ENCODE measurements around the gene HABP4. TPM values are rescaled to one million over a fixed set of nuclear protein-coding genes. Genes with fewer than 3 reads are reported as not detected.

Gene HABP4
- total RNA-seq, 1 experiment from 2014 or later = 15.2 TPM

DNA sequence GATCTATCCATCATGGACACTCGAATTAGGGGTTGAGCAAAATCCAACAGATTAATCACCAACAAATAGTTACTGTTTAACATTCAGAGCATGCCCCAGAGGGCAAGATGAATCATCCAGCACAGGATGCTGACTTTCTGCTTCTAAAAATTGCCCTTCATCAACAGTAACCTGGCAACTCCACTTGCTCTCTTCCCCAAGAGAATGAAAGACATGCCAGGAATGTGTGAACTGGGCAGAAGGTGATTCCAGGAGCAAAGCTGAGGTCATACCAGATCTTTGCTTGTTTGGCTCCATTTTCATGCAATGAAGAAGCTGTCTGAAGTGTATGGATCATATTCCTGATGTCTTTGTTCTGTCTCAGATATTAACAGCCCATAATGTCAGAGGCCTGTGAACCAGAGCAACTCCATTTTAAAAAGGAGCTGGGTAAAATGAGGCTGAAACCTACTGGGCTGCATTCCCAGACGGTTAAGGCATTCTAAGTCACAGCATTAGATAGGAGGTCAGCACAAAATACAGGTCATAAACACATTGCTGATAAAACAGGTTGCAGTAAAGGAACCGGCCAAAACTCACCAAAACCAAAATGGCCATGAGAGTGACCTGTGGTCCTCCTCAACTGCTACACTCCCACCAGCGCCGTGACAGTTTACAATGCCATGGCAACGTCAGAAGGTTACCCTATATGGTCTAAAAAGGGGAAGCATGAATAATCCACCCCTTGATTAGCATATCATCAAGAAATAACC lies 29.3 kb upstream of the HABP4 start:
- peak overlapping the region; percentile 92 for H3K27ac ChIP-seq
- H3K4me3 ChIP-seq = peak overlapping the region; percentile 90
- H3K27me3 ChIP-seq = no peaks in the 10 kb centered on the region
- no peaks in the 10 kb centered on the region for H3K9me3 ChIP-seq (replicated peaks)
- DNase-seq = peak; percentile 64 to 68
- peaks cover 3% of the 10 kb centered on the region; the same call in 1 of the 2 replicates for H3K36me3 ChIP-seq
- peaks cover 11% of the 10 kb centered on the region for H3K4me1 ChIP-seq

DNA sequence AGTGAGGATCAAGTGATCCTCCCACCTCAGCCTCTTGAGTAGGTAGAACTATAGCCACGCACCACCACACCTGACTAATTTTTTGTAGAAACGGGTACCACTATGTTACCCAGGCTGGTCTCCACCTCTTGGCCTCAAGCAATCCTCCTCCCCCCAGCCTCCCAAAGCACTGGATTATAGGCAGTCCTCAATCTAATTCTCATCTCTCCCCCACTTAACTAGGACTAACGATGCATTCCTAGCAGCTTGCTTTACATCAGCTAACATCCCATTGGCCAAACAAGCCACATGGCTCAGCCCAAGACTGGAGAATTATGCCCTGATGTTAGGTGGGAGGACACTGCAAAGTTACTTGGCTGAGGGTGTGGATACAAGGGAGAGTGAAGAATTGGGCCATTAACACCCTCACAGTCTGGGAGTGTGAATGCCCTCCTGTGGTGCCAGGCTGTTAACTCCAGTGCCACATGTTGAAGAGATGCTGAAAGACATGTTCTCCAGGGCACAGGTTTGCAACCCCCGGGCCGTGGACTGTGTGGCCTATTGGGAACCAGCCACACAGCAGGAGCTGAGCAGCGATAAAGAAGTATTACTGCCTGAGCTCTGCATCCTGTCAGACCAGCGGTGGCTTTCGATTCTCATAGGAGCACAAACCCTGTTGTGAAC lies 26.5 kb upstream of the HABP4 start:
- DNase-seq = no peak
- Histone ChIP-seq H3K27ac (no peak overlapping the region), H3K36me3 (no peaks in the 10 kb centered on the region)

GRCh38 chr9:96423985-96424336 lies 26.0 kb upstream of the HABP4 start:
- H3K4me1 ChIP-seq = peaks cover 11% of the 10 kb centered on the region
- no peaks in the 10 kb centered on the region for H3K36me3 ChIP-seq
- H3K4me3 ChIP-seq = no peak overlapping the region
- no peak overlapping the region for H3K27ac ChIP-seq
- H3K9me3 ChIP-seq (replicated peaks) = no peaks in the 10 kb centered on the region
- no peak for DNase-seq
- H3K27me3 ChIP-seq = no peaks in the 10 kb centered on the region

More for the DNA sequence above, 26.5 kb upstream of the HABP4 start:
- H3K27me3 ChIP-seq = no peaks in the 10 kb centered on the region
- H3K9me3 ChIP-seq (replicated peaks) = no peaks in the 10 kb centered on the region
- no peak overlapping the region for H3K4me3 ChIP-seq
- peaks cover 11% of the 10 kb centered on the region for H3K4me1 ChIP-seq

- H3K27me3 ChIP-seq = no peaks in the 10 kb centered on the region
- DNase-seq = no peak
- no peaks in the 10 kb centered on the region for H3K9me3 ChIP-seq (replicated peaks)
Observed at GRCh38 chr9:96425500-96426169, 24.3 kb upstream of the HABP4 start.

DNA sequence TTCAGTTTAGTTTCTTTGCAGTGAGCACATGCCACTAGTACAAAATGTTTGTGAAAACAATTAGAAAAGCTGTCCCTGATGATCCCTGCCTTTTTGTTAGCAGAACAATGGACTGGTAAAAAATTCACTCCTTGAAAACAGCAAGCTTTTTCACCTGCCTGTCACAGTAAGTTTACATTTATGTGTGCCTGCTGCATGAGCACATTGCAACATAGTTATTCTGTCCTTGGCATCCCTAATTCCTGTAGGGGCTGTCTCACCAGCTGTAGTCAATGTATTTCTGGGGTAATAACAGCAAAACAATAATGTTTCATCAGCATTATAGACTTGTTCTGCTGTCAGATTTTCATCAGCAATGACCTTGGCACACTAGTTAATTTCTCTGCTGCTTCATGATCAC lies 20.2 kb upstream of the HABP4 start:
- H3K4me1 ChIP-seq = no peaks in the 10 kb centered on the region
- DNase-seq = no peak
- no peak overlapping the region for H3K27ac ChIP-seq
- H3K4me3 ChIP-seq = no peak overlapping the region
- H3K36me3 ChIP-seq = no peaks in the 10 kb centered on the region
- no peaks in the 10 kb centered on the region for H3K27me3 ChIP-seq
- no peaks in the 10 kb centered on the region; the same call in 1 of the 2 replicates for H3K9me3 ChIP-seq (replicated peaks)

More at GRCh38 chr9:96425500-96426169, 24.3 kb upstream of the HABP4 start:
- Histone ChIP-seq H3K4me1 (peaks cover 7% of the 10 kb centered on the region), H3K36me3 (no peaks in the 10 kb centered on the region), H3K27ac (no peak overlapping the region), H3K4me3 (no peak overlapping the region)

DNA sequence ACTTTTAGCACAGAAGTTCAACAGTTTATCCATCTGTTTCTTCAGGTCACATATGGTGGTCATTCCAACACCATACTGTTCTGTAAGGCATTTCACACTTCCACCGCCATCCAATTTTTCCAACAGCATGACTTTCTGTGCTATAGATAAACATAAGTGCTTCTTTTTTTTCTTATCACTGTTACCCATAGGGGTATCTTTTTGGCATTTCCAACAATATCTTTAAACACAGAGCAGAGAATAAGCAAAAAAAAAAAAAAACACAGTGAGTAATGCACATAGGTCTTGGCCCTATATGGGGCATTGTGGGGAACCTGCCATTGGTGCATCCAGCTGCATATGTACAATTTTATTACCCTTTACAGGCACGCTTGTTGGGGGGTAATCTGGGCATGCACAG lies 19.6 kb upstream of the HABP4 start:
- Histone ChIP-seq H3K4me1 (no peaks in the 10 kb centered on the region), H3K4me3 (no peak overlapping the region), H3K27me3 (no peaks in the 10 kb centered on the region), H3K36me3 (no peaks in the 10 kb centered on the region), H3K9me3 (replicated peaks) (no peaks in the 10 kb centered on the region; the same call in 1 of the 2 replicates), H3K27ac (no peak overlapping the region)
- no peak for DNase-seq

DNA sequence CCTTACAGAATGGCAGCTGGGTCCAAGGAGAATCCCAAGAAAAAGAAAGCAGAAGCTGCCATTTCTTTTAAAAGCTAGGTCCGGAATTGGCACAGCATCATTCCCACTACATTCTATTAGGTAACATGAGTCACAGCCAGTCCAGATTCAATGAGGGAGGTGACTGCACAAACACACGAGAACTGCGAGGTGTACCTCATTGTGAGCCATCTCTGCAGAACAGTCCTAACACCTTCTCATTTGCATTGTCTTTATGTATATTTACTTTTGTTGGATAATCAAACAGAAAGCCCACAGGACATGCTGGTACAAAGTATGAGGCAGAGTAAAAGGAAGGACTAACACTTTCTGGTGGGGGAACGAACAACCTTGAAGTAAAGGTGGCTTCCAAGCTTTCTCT lies 14.6 kb upstream of the HABP4 start:
- Histone ChIP-seq H3K27ac (no peak overlapping the region), H3K4me3 (no peak overlapping the region), H3K27me3 (no peaks in the 10 kb centered on the region), H3K36me3 (no peaks in the 10 kb centered on the region), H3K9me3 (replicated peaks) (no peaks in the 10 kb centered on the region; the same call in 1 of the 2 replicates), H3K4me1 (no peaks in the 10 kb centered on the region)
- DNase-seq = no peak

DNA sequence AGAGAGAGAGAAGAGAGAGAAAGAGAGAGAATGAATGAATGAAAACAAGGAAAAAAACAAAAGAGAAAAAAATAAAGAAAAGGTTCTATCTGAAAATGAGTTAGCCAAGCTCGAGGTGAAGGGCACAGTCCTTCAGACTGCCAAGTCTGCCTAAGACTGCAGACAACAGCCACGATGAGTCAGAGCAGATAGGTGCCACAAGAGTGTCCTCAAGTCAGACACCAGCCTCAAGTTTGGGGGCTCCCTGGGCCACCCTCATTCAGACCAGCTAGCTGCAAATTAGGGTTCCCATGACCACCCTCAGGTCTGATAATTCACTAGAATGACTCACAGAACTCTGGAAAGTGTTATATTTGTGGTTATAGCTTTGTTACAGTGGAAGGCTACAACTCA lies 13.9 kb upstream of the HABP4 start:
- no peak overlapping the region for H3K27ac ChIP-seq
- DNase-seq = no peak
- no peaks in the 10 kb centered on the region for H3K36me3 ChIP-seq
- no peaks in the 10 kb centered on the region; the same call in 1 of the 2 replicates for H3K9me3 ChIP-seq (replicated peaks)
- H3K4me1 ChIP-seq = no peaks in the 10 kb centered on the region
- H3K27me3 ChIP-seq = no peaks in the 10 kb centered on the region
- H3K4me3 ChIP-seq = no peak overlapping the region

GRCh38 chr9:96436456-96437126 lies 13.4 kb upstream of the HABP4 start:
- Histone ChIP-seq H3K27ac (no peak overlapping the region), H3K4me3 (no peak overlapping the region), H3K36me3 (no peaks in the 10 kb centered on the region), H3K4me1 (no peaks in the 10 kb centered on the region), H3K9me3 (replicated peaks) (no peaks in the 10 kb centered on the region; the same call in 1 of the 2 replicates), H3K27me3 (no peaks in the 10 kb centered on the region)
- no peak for DNase-seq

DNA sequence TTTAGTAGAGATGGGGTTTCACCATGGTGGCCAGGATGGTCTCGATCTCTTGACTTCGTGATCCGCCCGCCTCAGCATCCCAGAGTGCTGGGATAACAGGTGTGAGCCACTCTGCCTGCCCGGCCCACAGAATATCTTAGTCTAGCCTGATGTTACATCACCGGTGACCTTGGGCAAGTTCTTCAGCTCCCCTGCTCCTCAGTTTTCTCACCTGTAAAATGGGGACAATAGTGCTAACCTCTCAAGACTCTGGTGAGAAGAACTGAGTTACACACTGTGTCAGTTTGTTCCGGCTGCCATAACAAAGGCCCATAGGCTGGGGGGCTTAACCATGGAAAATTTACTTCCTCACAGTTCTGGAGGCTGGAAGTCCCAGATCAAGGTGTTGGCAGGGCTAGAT lies 12.5 kb upstream of the HABP4 start:
- no peak overlapping the region for H3K4me3 ChIP-seq
- no peaks in the 10 kb centered on the region for H3K27me3 ChIP-seq
- H3K9me3 ChIP-seq (replicated peaks) = no peaks in the 10 kb centered on the region; the same call in 1 of the 2 replicates
- no peaks in the 10 kb centered on the region for H3K4me1 ChIP-seq
- no peak for DNase-seq
- H3K27ac ChIP-seq = no peak overlapping the region
- H3K36me3 ChIP-seq = no peaks in the 10 kb centered on the region

GRCh38 chr9:96440671-96441199 lies 9.2 kb upstream of the HABP4 start:
- H3K4me3 ChIP-seq = no peak overlapping the region
- no peak overlapping the region for H3K27ac ChIP-seq
- H3K4me1 ChIP-seq = no peaks in the 10 kb centered on the region
- DNase-seq = no peak
- H3K9me3 ChIP-seq (replicated peaks) = no peaks in the 10 kb centered on the region
- H3K36me3 ChIP-seq = no peaks in the 10 kb centered on the region
- no peaks in the 10 kb centered on the region for H3K27me3 ChIP-seq

GRCh38 chr9:96441798-96442445 lies 8.0 kb upstream of the HABP4 start:
- Histone ChIP-seq H3K9me3 (replicated peaks) (no peaks in the 10 kb centered on the region), H3K4me1 (no peaks in the 10 kb centered on the region), H3K27ac (no peak overlapping the region), H3K36me3 (no peaks in the 10 kb centered on the region), H3K27me3 (no peaks in the 10 kb centered on the region), H3K4me3 (no peak overlapping the region)
- peak; percentile 40 to 78 for DNase-seq

GRCh38 chr9:96442491-96442890 lies 7.5 kb upstream of the HABP4 start:
- H3K4me3 ChIP-seq = no peak overlapping the region
- DNase-seq = no peak

GRCh38 chr9:96447406-96447805 lies 2.6 kb upstream of the HABP4 start:
- no peak overlapping the region for H3K27ac ChIP-seq
- no peak overlapping the region for H3K4me3 ChIP-seq
- H3K9me3 ChIP-seq (replicated peaks) = no peaks in the 10 kb centered on the region
- DNase-seq = no peak
- no peaks in the 10 kb centered on the region for H3K27me3 ChIP-seq
- H3K4me1 ChIP-seq = peaks cover 8% of the 10 kb centered on the region; the same call in 1 of the 2 replicates
- H3K36me3 ChIP-seq = no peaks in the 10 kb centered on the region

More at GRCh38 chr9:96442491-96442890, 7.5 kb upstream of the HABP4 start:
- Histone ChIP-seq H3K27me3 (no peaks in the 10 kb centered on the region), H3K9me3 (replicated peaks) (no peaks in the 10 kb centered on the region), H3K36me3 (no peaks in the 10 kb centered on the region), H3K27ac (no peak overlapping the region), H3K4me1 (no peaks in the 10 kb centered on the region)

All from SJCRH30 (cell line).